ENCODE results near the gene USP2. TPM values are rescaled to one million over a fixed set of nuclear protein-coding genes. Genes with fewer than 3 reads are reported as not detected.

Gene USP2, protein sequence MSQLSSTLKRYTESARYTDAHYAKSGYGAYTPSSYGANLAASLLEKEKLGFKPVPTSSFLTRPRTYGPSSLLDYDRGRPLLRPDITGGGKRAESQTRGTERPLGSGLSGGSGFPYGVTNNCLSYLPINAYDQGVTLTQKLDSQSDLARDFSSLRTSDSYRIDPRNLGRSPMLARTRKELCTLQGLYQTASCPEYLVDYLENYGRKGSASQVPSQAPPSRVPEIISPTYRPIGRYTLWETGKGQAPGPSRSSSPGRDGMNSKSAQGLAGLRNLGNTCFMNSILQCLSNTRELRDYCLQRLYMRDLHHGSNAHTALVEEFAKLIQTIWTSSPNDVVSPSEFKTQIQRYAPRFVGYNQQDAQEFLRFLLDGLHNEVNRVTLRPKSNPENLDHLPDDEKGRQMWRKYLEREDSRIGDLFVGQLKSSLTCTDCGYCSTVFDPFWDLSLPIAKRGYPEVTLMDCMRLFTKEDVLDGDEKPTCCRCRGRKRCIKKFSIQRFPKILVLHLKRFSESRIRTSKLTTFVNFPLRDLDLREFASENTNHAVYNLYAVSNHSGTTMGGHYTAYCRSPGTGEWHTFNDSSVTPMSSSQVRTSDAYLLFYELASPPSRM
- polyA plus RNA-seq = 4.2 TPM
- long read RNA-seq, donor 1 = 0 reads
- long read RNA-seq, donor 2, partial matches to known transcripts = 0 of 1 reads
- long read RNA-seq, donor 2, other reads (novel, unspliced or antisense) = 0 of 1 reads
- long read RNA-seq, donor 3 = 0 reads
- long read RNA-seq, donor 4 = 0 reads
- long read RNA-seq, donor 5 = 0 reads
- long read RNA-seq, donor 6, partial matches to known transcripts = 0 of 1 reads
- long read RNA-seq, donor 6, other reads (novel, unspliced or antisense) = 0 of 1 reads
- long read RNA-seq, donor 7 = 0 reads
- long read RNA-seq, donor 8, partial matches to known transcripts = 0 of 1 reads
- long read RNA-seq, donor 8, other reads (novel, unspliced or antisense) = 0 of 1 reads
- long read RNA-seq, donor 9, partial matches to known transcripts = 0 of 1 reads
- long read RNA-seq, donor 9, other reads (novel, unspliced or antisense) = 0 of 1 reads
- long read RNA-seq, donor 10 = 0 reads
- long read RNA-seq, donor 11 = 0 reads

DNA sequence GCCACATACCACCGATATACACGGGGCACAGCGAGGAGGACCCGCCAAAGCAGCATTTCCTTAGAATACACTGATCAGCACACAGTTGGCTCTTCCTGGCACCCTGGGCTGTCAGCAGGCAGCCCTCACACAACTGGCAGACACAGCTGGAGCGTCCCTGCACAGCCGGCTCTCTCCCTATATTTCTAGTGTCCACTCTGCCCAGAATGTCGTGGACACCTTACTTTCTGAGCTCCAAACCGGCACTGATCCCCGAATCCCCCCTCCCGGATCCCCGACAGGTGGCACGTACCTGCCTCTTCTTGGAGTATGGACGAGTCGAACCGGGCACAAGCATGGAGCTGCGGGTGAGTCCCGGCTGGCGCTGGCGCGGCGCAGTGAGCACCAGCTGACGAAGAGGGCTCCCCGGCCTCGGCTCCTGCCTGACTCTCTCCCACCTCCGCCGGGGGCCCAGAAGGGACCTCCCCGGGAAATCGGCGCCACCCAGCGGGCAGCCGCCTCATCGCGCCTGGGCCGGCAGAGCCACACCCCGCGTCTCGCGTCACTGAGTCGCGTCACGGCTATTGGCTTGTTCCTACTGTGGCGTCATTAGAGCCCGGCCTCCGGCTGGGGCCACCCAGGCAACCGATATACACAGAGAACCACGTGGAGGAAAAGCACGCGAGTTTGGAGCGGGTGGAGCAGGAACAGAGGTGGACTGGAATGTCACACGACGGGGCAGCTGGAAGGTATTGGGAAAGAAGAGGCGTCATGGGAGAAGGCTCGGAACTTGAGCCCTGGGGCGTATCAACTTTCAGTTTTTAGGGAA, at the start of gene USP2:
USP2 (minus strand) TSS at position 510 of the 808 bp plus-strand sequence. CDS start 8,210 bp downstream, outside the sequence.
- H3K9me3 ChIP-seq (ENCODE audit: control insufficient read depth, low read depth, low read length) = no peaks in the 10 kb centered on the region
- no peaks in the 10 kb centered on the region for H3K36me3 ChIP-seq (ENCODE audit: control insufficient read depth, insufficient read depth, low read length)
- H3K27me3 ChIP-seq (ENCODE audit: control insufficient read depth, insufficient read depth, low read length) = peaks cover 19% of the 10 kb centered on the region
- peak within 1 kb of the TSS; percentile 10 for H3K27ac ChIP-seq (ENCODE audit: low read length)
- WGBS (ENCODE audit: insufficient coverage, low lambda C conversion rate) = no CpG with 5 or more reads among the region's 54 CpGs
- peak within 1 kb of the TSS; percentile 51 for H3K4me3 ChIP-seq (ENCODE audit: low read length)
- peaks cover 14% of the 10 kb centered on the region for H3K4me1 ChIP-seq (ENCODE audit: control insufficient read depth, insufficient read depth, low read length)
- peak; percentile 98 to 99 for DNase-seq

DNA sequence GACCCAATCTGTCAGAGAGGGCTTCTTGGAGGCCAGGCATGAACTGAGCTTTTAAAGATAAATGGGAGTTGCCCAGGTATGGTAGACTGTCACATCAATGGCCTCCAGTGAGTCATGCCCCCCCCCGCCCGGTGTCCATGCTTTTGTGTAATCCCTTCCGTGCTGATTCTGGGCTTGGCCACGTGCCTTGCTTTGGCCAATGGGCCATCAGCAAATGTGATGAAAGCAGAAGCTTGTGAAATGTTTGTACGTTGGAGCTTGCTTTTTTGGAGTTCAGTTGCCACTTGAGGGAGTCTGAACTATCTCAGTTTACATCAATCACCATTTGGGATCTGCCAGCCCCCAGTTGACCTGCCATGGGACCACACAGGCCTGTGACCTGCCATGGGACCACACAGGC, 45.8 kb upstream of the USP2 start:
- no peak overlapping the region for H3K27ac ChIP-seq (ENCODE audit: low read length)
- WGBS (ENCODE audit: insufficient coverage, low lambda C conversion rate) = no CpG with 5 or more reads among the region's 5 CpGs

DNA sequence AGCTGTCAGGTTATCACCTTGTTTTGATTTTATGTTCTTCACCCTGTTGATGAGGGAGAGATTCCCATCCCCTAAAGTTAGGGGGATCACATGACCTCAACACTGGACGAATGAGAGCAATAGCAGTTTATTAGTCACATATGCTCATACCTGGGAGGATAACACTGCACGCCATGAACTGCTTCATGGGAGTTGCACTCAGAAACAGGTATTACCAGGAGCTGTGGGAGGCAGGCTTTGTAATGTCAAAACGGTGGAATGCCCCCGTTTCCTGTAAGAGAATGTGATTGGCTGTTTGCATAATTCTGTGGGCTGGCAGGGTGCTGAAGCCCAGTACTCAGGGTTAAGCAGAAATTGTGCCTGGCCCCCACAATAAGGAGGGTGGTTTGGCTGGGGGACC, 44.7 kb upstream of the USP2 start:
- no peaks in the 10 kb centered on the region for H3K36me3 ChIP-seq (ENCODE audit: control insufficient read depth, insufficient read depth, low read length)
- H3K4me3 ChIP-seq (ENCODE audit: low read length) = no peak overlapping the region
- no peak for DNase-seq
- no peaks in the 10 kb centered on the region for H3K9me3 ChIP-seq (ENCODE audit: control insufficient read depth, low read depth, low read length)
- H3K27me3 ChIP-seq (ENCODE audit: control insufficient read depth, insufficient read depth, low read length) = peaks cover 40% of the 10 kb centered on the region
- no peak overlapping the region for H3K27ac ChIP-seq (ENCODE audit: low read length)
- no CpG with 5 or more reads among the region's 4 CpGs for WGBS (ENCODE audit: insufficient coverage, low lambda C conversion rate)
- H3K4me1 ChIP-seq (ENCODE audit: control insufficient read depth, insufficient read depth, low read length) = no peaks in the 10 kb centered on the region

More for the DNA sequence above, 45.8 kb upstream of the USP2 start:
- Histone ChIP-seq H3K4me1 (ENCODE audit: control insufficient read depth, insufficient read depth, low read length) (no peaks in the 10 kb centered on the region), H3K4me3 (ENCODE audit: low read length) (no peak overlapping the region), H3K9me3 (ENCODE audit: control insufficient read depth, low read depth, low read length) (no peaks in the 10 kb centered on the region), H3K36me3 (ENCODE audit: control insufficient read depth, insufficient read depth, low read length) (no peaks in the 10 kb centered on the region), H3K27me3 (ENCODE audit: control insufficient read depth, insufficient read depth, low read length) (peaks cover 31% of the 10 kb centered on the region)
- no peak for DNase-seq

DNA sequence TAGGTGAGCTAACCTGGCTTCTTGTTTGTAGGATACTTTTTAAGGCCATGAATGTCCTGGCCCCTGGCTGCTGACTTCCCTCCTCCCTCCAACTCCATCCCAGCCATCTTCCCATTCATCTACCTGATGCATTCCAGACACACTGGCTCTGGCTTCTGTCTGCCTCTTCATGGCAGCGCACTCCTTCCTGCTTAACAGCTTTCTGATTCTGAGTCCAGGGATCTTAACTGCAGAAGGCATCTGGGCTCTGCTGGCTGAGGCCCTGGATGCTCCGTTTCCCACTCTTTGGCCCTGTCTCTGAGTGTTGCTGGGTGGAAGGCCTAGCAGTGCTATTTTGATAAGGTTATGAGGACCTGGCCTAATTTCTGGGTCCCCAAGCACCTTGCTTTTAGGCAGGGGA, 43.3 kb upstream of the USP2 start:
- H3K36me3 ChIP-seq (ENCODE audit: control insufficient read depth, insufficient read depth, low read length) = peaks cover 2% of the 10 kb centered on the region
- no peak overlapping the region for H3K27ac ChIP-seq (ENCODE audit: low read length)
- H3K4me1 ChIP-seq (ENCODE audit: control insufficient read depth, insufficient read depth, low read length) = no peaks in the 10 kb centered on the region
- H3K9me3 ChIP-seq (ENCODE audit: control insufficient read depth, low read depth, low read length) = no peaks in the 10 kb centered on the region
- no CpG with 5 or more reads among the region's 2 CpGs for WGBS (ENCODE audit: insufficient coverage, low lambda C conversion rate)
- peaks cover 47% of the 10 kb centered on the region for H3K27me3 ChIP-seq (ENCODE audit: control insufficient read depth, insufficient read depth, low read length)
- no peak overlapping the region for H3K4me3 ChIP-seq (ENCODE audit: low read length)
- no peak for DNase-seq

DNA sequence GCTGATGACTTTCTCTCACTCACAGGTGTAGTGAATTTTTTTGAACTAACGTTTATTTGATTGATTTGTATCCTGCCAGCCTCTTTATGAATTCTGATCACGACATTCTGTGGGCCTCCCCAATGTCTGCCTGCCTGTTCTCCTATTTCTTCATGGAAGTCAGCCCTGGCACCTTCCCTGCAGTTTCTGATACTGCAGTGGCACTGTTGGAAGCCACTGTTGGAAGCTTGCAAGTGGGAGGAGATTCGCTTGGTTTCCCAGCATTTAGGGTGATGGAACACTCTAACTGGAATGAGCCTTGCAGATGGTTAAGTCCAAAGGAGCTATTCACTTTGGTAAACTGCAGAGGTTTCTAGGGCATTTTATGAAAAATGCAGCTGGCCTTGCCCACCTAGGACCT, 42.8 kb upstream of the USP2 start:
- Histone ChIP-seq H3K4me1 (ENCODE audit: control insufficient read depth, insufficient read depth, low read length) (no peaks in the 10 kb centered on the region), H3K36me3 (ENCODE audit: control insufficient read depth, insufficient read depth, low read length) (peaks cover 6% of the 10 kb centered on the region), H3K27me3 (ENCODE audit: control insufficient read depth, insufficient read depth, low read length) (peaks cover 48% of the 10 kb centered on the region), H3K9me3 (ENCODE audit: control insufficient read depth, low read depth, low read length) (no peaks in the 10 kb centered on the region), H3K27ac (ENCODE audit: low read length) (no peak overlapping the region), H3K4me3 (ENCODE audit: low read length) (no peak overlapping the region)
- no CpG with 5 or more reads among the region's 3 CpGs for WGBS (ENCODE audit: insufficient coverage, low lambda C conversion rate)
- DNase-seq = no peak

DNA sequence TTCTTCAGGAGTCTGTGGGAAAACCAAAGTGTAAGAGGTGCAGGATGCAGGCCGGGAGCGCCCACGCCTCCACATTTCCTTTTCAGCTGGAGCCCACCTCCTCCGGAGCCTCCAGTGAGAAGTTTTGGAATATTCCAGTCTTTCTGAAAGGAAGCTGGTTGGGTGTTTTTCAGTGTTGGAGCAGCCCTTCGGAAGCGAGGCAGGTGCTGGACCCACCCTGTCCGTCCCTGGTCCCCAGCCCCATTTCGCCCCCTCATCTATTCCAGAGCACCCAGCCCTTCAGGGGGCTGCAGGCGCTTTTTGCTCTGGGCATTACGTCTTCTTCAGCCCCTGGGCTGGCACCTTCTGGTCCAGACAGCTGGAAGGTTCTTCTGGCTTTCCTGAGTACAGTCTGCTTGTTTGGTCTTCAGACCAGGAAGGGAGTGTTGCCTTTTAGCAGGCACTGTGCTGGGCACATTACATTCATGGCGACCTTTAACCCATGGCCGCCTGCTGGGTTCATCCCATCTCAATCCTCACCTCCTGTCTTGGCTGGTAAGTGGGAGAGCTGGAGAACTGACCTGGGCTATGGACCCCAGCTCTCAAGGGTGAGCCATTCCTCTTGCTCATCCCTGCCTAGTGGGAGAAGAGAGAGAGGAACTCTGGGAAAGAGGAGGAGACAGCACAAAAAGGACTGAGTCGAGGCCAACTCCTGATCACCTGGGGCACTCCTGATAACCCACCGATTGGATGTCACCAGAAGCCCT, 42.2 kb upstream of the USP2 start:
- H3K27ac ChIP-seq (ENCODE audit: low read length) = no peak overlapping the region
- WGBS (ENCODE audit: insufficient coverage, low lambda C conversion rate) = no CpG with 5 or more reads among the region's 14 CpGs
- H3K27me3 ChIP-seq (ENCODE audit: control insufficient read depth, insufficient read depth, low read length) = peaks cover 46% of the 10 kb centered on the region
- H3K4me3 ChIP-seq (ENCODE audit: low read length) = peak overlapping the region; percentile 60
- H3K36me3 ChIP-seq (ENCODE audit: control insufficient read depth, insufficient read depth, low read length) = peaks cover 8% of the 10 kb centered on the region
- DNase-seq = no peak
- H3K9me3 ChIP-seq (ENCODE audit: control insufficient read depth, low read depth, low read length) = no peaks in the 10 kb centered on the region
- H3K4me1 ChIP-seq (ENCODE audit: control insufficient read depth, insufficient read depth, low read length) = no peaks in the 10 kb centered on the region

DNA sequence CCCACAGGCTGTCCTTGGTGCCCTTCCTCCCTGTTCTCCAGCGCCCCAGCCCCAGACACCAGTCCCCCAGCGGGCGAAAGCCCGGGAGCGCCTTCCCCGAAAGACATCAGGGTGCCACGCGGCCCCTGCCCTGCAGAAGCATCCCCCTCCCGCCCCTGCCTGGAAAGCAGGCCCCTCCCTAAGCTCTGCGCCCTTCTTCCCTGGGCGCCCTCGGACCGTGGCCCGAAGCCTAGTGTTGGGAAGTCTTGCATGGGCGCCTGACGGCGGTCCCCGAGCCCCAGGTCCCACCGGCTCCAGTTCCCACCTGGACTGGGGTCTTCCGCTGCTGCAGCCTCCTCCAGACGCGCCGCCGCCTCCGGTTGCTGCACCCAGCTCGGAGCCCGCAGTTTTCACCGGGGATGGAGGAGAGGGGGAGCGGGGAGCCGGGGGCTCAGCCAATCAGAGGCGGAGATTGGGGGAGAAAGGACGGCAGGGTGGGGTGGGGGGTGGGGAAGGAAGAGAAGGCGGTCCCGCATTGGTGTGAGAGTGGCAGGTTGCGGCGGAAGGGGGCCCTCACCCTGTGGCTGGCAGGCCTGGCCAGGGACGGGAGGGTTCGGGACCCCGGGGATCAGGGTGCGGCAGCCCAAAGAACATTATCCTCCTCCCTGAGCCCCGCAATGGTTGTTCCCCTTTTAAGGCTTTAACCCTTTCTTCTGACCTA, 41.5 kb upstream of the USP2 start, which contains the start of gene THY1:
THY1 (minus strand) TSS at position 364 of the 700 bp plus-strand sequence. CDS start 2,267 bp downstream, outside the sequence.
- H3K36me3 ChIP-seq (ENCODE audit: control insufficient read depth, insufficient read depth, low read length) = peaks cover 8% of the 10 kb centered on the region

DNA sequence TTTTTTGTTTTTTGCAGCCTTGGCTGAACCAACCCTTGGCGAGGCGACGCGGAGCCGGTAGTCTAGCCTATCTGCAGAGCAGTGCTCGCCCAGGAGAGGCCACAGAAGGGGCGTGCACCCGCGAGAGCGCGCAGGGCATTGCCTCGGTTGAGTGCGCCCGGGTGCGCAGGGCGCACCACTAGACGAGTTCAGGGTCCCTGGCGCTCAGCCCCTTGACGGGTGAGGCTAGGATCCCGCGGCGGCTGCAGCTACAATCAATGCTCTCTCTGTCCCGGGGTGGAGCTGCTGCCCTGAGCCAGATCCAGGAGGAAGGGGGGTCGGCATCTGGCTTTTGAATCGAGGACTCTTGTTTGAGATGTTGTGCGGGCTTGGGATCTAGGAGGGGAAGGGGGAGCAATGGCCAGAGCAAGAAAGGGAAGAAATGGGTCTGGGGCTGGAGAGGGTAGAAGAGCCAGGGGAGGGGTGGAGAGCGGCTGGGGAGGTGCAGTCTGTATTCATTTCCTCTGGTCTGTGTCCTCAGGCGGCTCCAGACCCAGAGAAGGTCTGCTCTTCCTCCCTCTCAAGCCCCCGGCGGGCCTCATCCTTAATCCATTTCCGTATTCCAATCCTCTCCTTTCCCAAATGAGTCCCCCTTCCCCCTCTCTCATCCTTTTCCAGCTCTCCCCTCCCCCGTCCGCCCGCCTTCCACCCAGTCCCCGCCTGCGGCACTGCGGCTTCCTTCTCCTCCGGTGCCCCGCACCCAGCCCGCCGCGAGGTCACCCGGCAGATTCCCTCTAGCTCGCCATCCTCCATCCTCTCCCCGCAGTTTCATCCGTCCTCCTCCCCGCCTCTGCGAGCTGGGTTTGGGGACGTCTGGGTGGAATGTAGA, 40.7 kb upstream of the USP2 start:
- H3K4me3 ChIP-seq (ENCODE audit: low read length) = peak overlapping the region; percentile 60
- peak overlapping the region; percentile 58 for H3K27ac ChIP-seq (ENCODE audit: low read length)
- H3K36me3 ChIP-seq (ENCODE audit: control insufficient read depth, insufficient read depth, low read length) = peaks cover 8% of the 10 kb centered on the region
- no CpG with 5 or more reads among the region's 49 CpGs for WGBS (ENCODE audit: insufficient coverage, low lambda C conversion rate)
- H3K4me1 ChIP-seq (ENCODE audit: control insufficient read depth, insufficient read depth, low read length) = no peaks in the 10 kb centered on the region
- DNase-seq = peak in 1 of 2 donors; percentile 31
- H3K27me3 ChIP-seq (ENCODE audit: control insufficient read depth, insufficient read depth, low read length) = peaks cover 46% of the 10 kb centered on the region
- no peaks in the 10 kb centered on the region for H3K9me3 ChIP-seq (ENCODE audit: control insufficient read depth, low read depth, low read length)

More for the DNA sequence above, 41.5 kb upstream of the USP2 start, which contains the start of gene THY1:
- Histone ChIP-seq H3K4me3 (ENCODE audit: low read length) (peak within 1 kb of the TSS; percentile 60), H3K27ac (ENCODE audit: low read length) (peak within 1 kb of the TSS; percentile 58), H3K9me3 (ENCODE audit: control insufficient read depth, low read depth, low read length) (no peaks in the 10 kb centered on the region), H3K27me3 (ENCODE audit: control insufficient read depth, insufficient read depth, low read length) (peaks cover 46% of the 10 kb centered on the region), H3K4me1 (ENCODE audit: control insufficient read depth, insufficient read depth, low read length) (no peaks in the 10 kb centered on the region)
- no CpG with 5 or more reads among the region's 41 CpGs for WGBS (ENCODE audit: insufficient coverage, low lambda C conversion rate)
- DNase-seq = peak in 1 of 2 donors; percentile 35

Data from large intestine (tissue), 12 donors.